Activated CD4-positive, CD25-positive, alpha-beta regulatory T cell treated with anti-CD3 and anti-CD28 coated beads, Interleukin-2, amount 50 U/mL, for 16 hours (primary cell): Measurements from ENCODE around the gene BCHE.

Experiments used
- DNase-seq: peaks from one replicate; pipeline ENCODE4 v3.0.0-alpha.2; 2020; ENCODE audit warnings: low read depth, low spot score

The BCHE gene

GRCh38 chr3:165751637-165752036 is 85.6 kb downstream of the BCHE start:
- no peak for DNase-seq

DNA sequence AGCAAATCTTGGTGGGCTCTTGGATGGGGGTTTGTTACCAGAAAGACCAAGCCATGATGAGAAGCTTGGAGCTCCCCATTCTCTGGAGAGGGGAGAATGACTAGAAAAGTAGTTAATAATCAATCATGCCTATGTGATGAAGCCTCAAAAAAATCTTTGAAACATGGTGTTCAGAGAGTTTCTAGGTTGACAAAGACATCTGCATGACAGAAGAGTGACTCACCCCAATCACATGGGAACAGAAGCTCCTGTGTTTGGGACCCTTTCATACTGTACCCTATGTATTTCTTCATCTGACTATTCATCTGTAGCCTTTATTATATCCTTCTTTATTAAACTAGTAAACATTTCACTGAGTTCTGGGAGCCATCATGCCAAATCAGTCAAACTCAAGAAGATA is 87.4 kb downstream of the BCHE start:
- no peak for DNase-seq

- no peak for DNase-seq
These were observed 88.0 kb downstream of the BCHE start for GRCh38 chr3:165749241-165749640.

DNA sequence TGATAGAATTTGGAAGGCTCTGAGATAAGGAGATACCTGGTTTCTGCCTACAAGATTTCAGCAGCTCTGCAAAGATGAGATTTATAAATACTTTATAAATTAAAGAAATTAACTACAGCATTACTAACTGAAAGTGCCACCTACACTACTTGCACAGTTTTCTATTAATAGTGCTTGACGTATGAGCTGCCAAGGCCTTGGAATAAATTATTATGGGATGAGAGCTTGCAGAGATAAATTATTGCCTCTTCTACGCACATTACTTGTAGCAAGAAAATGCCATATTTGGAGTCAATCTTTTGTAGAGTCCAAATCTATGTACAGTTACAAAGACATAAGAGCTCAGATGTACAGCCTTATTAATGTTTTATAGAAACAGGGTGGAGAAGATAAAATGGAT is 89.1 kb downstream of the BCHE start:
- DNase-seq, result no peak

DNA sequence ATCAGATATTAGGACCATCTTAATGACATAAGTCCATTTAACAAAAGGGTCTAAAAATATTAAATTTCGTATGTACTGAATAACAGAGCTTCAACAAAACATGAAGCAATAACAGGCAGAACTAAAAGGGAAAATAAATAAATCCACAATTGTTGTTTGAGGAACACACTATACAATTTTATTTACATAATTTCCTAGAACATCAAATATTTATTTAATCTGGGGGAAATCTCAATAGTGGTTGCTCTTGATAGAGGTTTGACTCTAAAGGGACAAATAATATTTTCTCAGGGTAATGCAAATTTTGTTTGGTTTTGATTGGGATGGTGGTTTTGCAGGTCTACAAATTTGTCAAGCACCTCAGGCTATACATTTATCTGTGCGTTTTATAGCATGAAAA is 90.3 kb downstream of the BCHE start:
- DNase-seq, result no peak

DNA sequence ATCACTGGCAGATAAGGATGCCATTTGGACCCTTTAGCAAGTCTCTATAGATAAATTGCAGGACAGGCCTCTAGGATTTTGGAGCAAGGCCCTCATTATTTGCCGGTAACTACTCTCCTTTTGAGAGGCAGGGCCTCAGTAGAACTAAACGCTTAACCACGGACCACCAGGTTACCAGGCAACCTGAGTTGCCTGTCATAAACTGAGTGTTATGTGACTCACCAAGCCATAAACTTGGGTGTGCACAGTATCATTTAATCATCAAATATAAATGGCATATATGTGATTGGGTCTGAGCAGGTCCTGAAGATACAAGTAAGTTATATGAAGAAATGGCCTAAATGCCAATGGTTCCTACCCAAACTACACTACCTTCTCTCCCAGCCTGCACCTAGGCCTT is 93.2 kb downstream of the BCHE start:
- no peak for DNase-seq

GRCh38 chr3:165742351-165742750 is 94.9 kb downstream of the BCHE start:
- no peak for DNase-seq

DNA sequence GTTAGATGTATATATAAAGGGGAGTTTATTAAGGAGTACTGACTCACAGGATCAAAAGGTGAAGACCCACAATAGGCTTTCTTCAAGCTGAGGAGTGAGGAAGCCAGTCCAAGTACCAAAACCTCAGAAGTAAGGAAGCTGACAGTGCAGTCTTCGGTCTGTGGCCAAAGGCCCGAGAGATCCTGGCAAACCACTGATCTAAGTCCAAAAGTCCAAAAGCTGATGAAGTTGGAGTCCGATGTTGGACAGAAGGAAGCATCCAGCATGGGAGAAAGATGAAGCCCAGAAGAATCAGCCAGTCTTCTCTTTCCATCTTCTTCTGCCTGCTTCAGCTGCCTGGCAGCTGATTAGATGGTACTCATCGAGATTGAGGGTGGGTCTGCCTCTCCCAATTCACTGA is 107.5 kb downstream of the BCHE start:
- no peak for DNase-seq

GRCh38 chr3:165728924-165729323 is 108.3 kb downstream of the BCHE start:
- no peak for DNase-seq

- no peak for DNase-seq
These were observed 111.9 kb downstream of the BCHE start for GRCh38 chr3:165725296-165725695.
